ENCODE data around the gene EYS. TPM values are rescaled to one million over a fixed set of nuclear protein-coding genes. Genes with fewer than 3 reads are reported as not detected.

Gene EYS
- total and polyA plus RNA-seq, 8 donors = 0.24 to 0.85 (median 0.55) TPM

DNA sequence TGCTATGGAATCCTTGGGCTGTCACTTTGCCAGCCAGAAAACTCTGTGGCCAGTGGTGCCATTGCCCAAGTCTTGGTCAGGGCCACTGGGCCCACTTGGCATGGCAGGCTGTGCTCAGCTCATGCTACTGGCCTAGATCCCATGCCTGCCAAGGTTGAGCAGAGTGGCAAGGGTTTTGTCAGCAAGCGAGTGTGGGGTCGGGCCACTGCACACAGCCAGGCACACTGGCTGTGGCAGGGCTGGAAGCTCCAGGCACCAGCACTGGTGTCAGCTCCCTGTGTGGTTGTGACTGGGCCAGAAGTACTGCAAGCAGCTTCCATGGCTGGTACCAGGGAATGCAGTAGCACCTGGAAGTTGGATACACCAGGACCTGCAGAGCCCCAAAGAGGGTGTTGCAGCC lies 846.8 kb downstream of the EYS start:
- Histone ChIP-seq H3K27me3 (no peaks in the 10 kb centered on the region), H3K36me3 (no peaks in the 10 kb centered on the region), H3K9me3 (peaks cover 0 to 16% of the 10 kb centered on the region in 2 donors), H3K27ac (no peak overlapping the region), H3K4me3 (no peak overlapping the region), H3K4me1 (no peaks in the 10 kb centered on the region)
- peak in 1 of 4 donors; percentile 42 for DNase-seq
- intact Hi-C loops (cut with DNase I) = no loop called here
- TF ChIP-seq CTCF (IDR thresholded peaks at IDR 0.05) = no peak
- ATAC-seq = no peak

DNA sequence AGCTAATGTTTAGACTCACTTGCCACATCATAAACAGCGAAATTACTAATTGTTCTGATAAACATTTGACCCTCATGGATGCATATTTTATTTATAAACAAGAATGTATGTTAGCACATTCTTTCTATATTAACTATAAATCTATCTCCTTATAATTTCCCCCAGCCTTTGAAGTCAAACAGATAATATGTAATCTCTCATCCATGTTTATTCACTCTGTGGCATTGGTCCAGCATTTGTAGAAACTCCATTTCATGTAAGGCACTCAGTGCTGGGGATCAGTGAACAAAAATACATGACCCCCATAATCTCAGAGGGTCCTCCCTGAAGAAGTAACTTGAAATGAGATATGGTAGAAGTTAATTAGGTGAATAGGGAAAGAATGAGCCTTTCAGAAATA lies 856.9 kb downstream of the EYS start:
- no peak overlapping the region for H3K27ac ChIP-seq
- no peak for ATAC-seq
- peak in 2 of 4 donors; percentile 53 to 68 for DNase-seq
- H3K9me3 ChIP-seq = peaks cover 0 to 6% of the 10 kb centered on the region in 2 donors
- no peaks in the 10 kb centered on the region for H3K36me3 ChIP-seq
- no peak overlapping the region for H3K4me3 ChIP-seq
- TF ChIP-seq CTCF (IDR thresholded peaks at IDR 0.05) = no peak
- intact Hi-C loops (cut with DNase I) = no loop called here
- H3K27me3 ChIP-seq = no peaks in the 10 kb centered on the region
- no peaks in the 10 kb centered on the region for H3K4me1 ChIP-seq

DNA sequence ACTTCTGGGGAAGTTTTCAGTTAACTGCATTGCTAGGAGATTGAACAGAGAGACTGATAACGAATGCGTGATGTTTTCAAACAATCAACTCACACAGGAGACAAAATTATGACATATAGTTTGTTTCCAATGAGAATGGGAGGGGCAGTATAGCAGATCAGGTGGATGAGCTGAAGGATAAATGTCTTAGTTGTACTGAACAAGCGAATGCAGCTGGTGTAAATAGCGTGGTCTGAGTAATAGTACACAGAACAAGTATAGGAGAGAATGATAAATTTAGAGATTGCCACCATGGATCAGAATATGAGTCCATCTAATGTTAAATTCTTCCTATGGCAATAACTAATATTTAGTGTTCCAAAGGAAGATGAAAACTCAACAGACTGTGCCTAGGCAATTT lies 858.6 kb downstream of the EYS start:
- intact Hi-C loops (cut with DNase I) = no loop called here
- no peak overlapping the region for H3K4me3 ChIP-seq
- H3K9me3 ChIP-seq = peaks cover 0 to 6% of the 10 kb centered on the region in 2 donors
- H3K4me1 ChIP-seq = no peaks in the 10 kb centered on the region
- H3K27ac ChIP-seq = no peak overlapping the region
- TF ChIP-seq CTCF (IDR thresholded peaks at IDR 0.05) = no peak
- H3K36me3 ChIP-seq = no peaks in the 10 kb centered on the region
- no peak for ATAC-seq
- H3K27me3 ChIP-seq = no peaks in the 10 kb centered on the region
- no peak for DNase-seq

DNA sequence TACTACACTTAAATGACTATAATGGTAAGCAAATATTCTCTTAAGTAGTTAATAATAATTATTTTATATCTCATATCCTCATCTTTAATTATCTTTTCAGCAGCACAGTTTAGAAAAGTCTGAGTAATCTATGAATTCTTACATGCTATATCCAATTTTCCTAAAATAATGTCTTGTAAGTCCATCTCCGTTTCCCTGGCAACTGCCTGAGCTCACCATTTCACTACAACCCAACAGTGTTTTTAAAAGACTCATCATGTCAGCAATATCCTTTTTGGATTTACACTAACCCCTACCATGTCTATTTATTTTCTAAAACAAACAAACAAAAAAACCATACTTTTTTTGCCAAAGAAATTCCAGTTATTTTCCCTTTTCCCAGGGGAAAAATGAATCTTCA lies 859.6 kb downstream of the EYS start:
- Histone ChIP-seq H3K27me3 (no peaks in the 10 kb centered on the region), H3K27ac (no peak overlapping the region), H3K9me3 (peaks cover 0 to 6% of the 10 kb centered on the region in 2 donors), H3K36me3 (no peaks in the 10 kb centered on the region), H3K4me3 (no peak overlapping the region), H3K4me1 (no peaks in the 10 kb centered on the region)
- no peak for ATAC-seq
- no peak for DNase-seq
- no peak for TF ChIP-seq CTCF (IDR thresholded peaks at IDR 0.05)
- intact Hi-C loops (cut with DNase I) = no loop called here

DNA sequence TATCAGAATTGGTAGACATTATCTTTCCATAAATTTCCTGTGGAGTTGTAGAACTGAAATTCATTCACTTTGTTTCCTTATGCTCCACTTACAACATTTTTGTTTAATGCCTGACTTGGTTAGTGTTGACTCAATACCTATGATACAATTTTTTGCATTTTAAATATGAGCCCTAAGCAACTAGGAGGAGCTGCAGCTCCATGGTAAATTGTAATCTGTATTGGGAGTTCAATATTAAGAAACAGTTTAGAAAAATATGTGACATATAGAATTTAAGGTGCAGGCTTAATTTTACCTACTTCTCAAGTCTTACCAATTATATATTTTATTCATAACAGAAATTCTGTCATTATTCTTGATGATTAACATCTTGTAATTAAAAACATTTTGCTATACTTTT lies 868.3 kb downstream of the EYS start:
- DNase-seq = peak in 1 of 4 donors; percentile 13
- no peak overlapping the region for H3K27ac ChIP-seq
- TF ChIP-seq CTCF (IDR thresholded peaks at IDR 0.05) = no peak
- H3K9me3 ChIP-seq = no peaks in the 10 kb centered on the region
- no peak for ATAC-seq
- intact Hi-C loops (cut with DNase I) = no loop called here
- H3K4me1 ChIP-seq = no peaks in the 10 kb centered on the region
- no peak overlapping the region for H3K4me3 ChIP-seq
- no peaks in the 10 kb centered on the region for H3K27me3 ChIP-seq
- no peaks in the 10 kb centered on the region for H3K36me3 ChIP-seq

Data from left lung (tissue), 10 donors.